GM18873 (cell line): Measurements from ENCODE around the gene CSTF2.
"Not testable (repeated sequence)": the region's sequence is repeated elsewhere in the genome, so short reads cannot be mapped to it uniquely, and the experiment has no call there.

Experiments
- ATAC-seq: cut with Tn5 transposase; IDR thresholded peaks from one replicate; pipeline ENCODE4 v1.9.1; 2021; ENCODE audit warnings: mild to moderate bottlenecking, moderate library complexity, moderate number of reproducible peaks; ENCODE audit not compliant: unreplicated experiment, low FRiP score

Gene CSTF2, protein sequence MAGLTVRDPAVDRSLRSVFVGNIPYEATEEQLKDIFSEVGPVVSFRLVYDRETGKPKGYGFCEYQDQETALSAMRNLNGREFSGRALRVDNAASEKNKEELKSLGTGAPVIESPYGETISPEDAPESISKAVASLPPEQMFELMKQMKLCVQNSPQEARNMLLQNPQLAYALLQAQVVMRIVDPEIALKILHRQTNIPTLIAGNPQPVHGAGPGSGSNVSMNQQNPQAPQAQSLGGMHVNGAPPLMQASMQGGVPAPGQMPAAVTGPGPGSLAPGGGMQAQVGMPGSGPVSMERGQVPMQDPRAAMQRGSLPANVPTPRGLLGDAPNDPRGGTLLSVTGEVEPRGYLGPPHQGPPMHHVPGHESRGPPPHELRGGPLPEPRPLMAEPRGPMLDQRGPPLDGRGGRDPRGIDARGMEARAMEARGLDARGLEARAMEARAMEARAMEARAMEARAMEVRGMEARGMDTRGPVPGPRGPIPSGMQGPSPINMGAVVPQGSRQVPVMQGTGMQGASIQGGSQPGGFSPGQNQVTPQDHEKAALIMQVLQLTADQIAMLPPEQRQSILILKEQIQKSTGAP

DNA sequence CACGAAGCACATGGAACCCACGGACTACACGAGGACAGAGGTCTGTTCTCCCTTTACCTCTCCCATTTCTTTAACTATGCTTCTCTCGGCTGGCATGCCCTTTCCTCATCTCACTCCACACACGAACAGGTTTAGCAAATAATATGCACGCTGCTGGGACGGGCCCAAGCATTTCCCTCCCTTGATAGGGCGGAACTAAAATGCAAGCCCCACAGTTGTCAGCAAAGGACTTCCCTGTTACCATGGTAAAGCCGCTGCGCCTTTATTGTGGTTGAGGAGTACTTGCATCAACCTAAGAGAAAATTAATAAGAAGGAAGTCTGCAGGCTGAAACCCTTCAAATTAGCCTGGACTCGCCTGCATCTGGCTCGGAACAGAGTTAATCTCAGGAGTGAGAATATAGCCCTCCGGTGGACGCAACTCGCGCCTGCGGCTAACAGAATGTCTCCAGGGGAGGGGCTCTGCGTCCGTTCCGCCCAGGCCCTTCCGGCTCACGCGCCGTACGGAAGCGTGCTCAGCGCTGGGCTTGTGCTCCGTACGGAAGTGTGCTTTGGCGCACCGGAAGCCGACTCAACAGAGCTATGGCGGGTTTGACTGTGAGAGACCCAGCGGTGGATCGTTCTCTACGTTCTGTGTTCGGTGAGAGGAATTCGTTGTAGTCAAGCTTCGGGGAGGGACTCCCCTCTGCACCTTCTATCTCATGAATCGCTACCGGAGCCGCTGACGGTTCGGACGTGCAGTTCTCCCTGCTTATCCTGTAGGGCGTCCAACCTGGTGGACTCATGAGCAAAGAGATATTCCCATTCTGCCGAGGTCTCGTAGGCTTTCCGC is at the start of gene CSTF2:
Gene CSTF2 (plus strand): TSS at position 555 of the 830 bp plus-strand sequence. CDS start 26 bp downstream, at position 581.
- ATAC-seq = peak; percentile 94

DNA sequence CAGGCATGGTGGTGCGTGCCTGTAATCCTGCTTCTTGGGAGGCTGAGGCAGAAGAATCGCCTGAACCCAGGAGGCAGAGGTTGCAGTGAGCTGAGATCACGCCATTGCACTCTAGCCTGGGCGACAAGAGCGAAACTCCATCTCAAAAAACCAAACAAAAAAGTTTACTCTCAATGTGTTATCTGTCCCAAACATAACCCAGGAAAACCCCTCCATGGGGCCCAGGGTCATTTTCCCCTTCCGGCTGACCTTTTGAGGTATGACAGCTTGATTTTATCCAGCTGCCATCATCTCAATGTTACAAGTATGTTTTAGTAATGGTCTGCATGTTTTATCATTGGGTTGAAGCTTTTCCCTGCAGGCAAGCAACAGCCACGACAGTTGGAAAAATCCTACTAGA is 23.8 kb upstream of the CSTF2 start:
- ATAC-seq = not testable (repeated sequence)

DNA sequence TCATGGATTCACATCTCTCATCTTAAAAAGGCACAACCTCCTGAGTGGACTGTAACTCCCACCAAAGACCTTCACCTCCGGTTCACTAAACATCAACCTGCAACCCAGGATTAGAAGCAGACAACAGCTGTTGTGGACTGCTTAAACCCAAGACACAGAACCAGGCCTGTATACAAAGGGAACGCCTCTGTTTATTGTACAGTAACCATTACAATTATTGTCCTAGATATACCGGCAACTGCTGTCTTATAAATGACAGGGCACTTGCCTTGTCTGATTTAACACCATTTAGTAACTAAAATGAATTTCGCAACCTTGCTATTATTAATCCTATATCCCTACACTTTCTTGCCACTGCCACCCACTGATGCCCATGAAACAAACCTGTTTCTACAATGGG is 22.8 kb upstream of the CSTF2 start:
- ATAC-seq = no peak

DNA sequence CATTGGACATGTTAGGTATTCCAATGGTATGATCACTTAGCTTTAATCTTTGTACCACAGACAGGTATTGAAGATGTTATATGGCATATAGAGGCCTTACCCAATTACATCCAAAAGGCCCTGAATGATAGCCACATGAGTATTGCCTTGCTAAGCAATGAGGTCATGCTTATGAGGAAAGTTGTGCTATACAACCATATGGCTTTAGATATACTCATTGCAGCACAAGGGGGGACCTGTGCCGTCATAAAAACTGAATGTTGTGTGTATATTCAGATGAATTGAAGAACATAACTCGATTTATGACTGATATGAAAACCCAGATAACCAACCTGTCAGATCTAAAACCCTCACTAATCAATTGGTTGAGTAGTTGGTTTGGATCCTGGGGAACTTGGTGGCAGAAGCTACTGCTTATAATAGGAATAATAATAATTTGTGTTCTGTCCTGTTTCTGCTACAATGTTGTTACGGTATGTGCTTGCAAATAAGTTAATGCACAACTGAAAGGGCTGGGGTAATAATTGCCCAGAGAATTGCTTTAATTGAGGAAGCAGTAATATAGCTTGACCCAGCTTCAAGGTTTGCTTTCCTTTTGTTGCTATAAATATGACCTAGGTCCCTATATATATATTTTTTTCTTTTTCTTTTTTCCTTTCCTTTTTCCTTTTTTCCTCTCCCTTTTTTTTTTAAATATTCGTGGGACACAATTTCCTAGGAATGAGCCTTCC is 21.5 kb upstream of the CSTF2 start:
- no peak for ATAC-seq

GRCh38 chrX:100802843-100803242 is 17.3 kb upstream of the CSTF2 start:
- no peak for ATAC-seq

- ATAC-seq = no peak
Measured at GRCh38 chrX:100804780-100805179, 15.4 kb upstream of the CSTF2 start.

- not testable (repeated sequence) for ATAC-seq
Measured at GRCh38 chrX:100808265-100808664, 11.9 kb upstream of the CSTF2 start.

GRCh38 chrX:100812216-100813158 is 7.7 kb upstream of the CSTF2 start:
- no peak for ATAC-seq

DNA sequence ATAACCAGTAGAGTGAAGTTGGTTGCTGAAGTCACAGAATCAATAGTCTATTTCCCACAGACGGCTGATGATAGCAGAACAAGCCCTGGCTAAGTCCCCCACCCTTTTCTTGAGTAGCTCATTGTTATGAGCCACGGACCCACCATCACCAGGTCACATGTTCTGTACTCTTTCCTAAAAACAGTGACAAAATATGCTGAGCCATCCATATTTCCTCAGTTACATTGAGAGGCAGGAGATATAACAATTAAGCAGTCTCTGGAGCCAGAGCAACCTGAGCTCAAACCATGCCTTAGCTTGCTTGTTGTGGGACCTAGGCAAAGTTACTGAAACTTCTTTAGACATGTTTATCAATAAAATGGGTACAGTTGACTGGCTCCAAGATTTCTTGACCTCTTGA is 2.9 kb upstream of the CSTF2 start:
- ATAC-seq = no peak

GRCh38 chrX:100819534-100819836 is 706 bp upstream of the CSTF2 start:
- ATAC-seq = no peak

GRCh38 chrX:100829730-100830129 is 9.5 kb downstream of the CSTF2 start:
- peak; percentile 77 for ATAC-seq

DNA sequence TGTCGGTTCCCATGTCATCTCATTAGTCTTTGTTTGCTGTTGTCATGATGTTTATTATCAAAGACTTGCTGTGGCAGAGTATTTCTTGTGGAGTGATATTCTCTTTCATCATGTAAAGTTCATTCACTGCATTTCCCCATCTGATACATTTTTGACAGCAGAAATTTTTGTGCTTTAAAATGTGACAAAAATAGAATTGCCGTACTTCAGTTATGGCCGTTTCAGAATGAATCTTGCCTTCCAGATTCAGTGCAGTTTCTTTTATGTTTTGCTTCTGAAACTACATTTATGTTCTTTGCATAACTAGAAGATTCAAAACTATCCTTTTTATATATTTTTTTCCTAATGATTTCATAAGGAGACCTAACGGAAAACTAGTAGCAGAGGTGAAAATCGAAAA is 10.0 kb downstream of the CSTF2 start:
- no peak for ATAC-seq

DNA sequence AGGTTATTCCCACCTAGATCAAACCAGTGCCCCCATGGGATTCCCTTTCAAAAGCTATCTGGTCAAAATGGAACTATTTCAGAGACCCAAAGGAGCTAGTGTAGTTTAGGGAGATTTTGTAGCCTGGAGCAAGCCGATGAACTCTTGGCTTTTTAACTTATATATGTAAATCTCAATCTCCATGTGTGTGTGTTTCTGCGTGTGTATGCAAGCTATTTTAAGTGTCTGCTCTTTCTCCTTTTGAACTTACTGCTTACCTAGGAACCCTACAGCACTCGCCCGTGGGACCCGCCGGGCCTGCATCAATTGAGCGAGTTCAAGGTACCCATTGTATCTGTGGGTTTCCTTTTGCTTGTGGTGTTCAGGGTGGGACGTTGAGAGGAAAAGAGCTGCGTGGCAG is 10.4 kb downstream of the CSTF2 start:
- ATAC-seq = no peak

DNA sequence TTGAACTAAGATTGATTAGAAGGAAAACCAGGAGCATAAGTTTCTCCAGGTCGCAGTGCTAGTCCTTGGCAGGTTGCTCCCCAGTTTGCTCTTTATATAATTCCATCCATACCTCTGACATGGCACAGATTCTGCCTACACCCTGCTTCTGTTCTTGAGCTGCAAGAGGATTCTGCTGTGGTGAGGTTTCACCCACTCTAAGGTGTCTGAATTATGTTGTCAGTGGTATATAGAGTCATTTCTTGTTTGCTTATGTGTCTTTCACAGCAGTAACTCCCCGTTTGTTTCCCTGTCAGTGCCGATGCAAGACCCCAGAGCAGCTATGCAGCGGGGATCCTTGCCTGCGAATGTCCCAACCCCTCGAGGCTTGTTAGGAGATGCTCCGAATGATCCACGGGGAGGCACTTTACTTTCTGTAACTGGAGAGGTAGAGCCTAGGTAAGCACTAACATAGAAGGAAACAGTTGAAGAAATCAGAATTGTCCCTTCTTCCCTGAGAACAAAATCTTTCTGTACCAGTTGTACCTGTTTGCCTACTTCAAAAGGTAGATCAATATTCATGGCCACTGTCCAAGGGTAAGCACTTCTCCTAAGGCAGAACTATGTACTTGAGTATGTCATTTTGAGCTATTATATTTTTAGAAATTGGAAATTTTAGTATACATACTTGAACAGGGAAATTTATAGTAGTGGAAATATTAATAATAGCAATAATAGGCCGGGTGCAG is 11.2 kb downstream of the CSTF2 start:
- ATAC-seq = no peak

DNA sequence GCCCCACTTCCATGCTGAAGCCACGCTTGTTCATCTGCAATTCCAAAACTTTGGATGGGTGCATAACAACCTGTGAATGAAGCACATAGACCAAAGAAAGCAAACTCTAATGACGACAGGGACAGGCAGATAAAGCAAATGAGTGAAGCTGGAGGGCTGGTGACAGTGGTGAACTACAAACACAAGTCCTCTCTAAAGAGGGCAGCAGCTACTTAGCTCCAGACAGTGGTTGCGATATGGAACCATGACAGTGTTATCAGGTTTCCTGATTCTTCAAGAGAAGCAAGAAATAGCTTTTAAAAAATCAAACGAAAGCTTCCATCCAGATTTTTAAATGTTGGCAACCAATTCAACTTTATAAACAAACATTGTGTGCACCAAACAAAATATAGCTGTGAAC is 30.1 kb downstream of the CSTF2 start:
- ATAC-seq = no peak

- no peak for ATAC-seq
Measured at GRCh38 chrX:100852810-100853209, 32.6 kb downstream of the CSTF2 start.

DNA sequence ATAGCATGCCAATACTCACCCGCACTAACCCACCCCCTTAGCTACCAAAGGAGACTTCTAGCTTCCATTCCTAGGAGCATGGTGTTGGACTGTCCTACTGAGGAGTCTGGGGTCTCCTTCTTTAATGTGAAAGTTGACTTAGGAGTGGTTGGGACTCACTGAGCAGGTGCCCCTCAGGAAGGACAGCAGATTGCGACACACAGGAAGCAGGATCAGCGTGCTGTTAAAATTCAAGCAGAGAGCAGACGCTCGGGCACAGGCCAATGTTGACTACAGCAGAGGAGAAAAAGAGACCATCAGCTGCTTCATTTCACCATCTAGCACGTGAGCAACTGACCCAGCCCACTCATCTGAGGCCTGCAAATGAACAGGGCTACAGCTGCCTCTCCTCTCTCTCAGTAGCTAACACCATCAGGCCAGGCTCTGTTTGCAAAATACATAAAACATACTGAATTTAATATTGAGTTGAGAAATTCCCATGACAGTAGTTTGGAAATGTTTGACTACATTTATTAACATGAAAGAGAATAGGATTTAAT is 43.2 kb downstream of the CSTF2 start:
- no peak for ATAC-seq

- ATAC-seq = no peak
Measured at GRCh38 chrX:100864657-100865391, 44.6 kb downstream of the CSTF2 start.
